ENCODE results near the gene FAM240A.

DNA sequence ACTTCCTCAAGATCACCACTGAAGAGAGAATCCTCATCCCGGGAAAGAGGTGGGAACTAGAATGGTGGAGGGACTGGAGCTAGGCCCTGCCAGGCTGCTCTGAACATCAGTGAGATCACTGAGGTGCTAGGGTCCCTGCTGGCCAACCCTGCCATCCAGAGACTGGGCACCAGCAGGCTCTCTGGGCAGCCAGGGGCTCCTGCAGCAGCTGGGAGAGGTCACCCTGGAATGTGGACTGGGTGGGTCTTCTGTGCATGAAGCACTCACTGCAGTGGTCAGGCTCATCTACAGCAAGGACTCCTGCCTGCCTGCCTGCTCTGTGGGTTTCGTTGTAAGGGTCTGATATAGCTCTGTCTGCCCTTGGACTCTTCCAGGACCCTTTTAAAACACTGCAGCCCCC lies 56.3 kb downstream of the FAM240A start:
- TF ChIP-seq, protein P1, sequence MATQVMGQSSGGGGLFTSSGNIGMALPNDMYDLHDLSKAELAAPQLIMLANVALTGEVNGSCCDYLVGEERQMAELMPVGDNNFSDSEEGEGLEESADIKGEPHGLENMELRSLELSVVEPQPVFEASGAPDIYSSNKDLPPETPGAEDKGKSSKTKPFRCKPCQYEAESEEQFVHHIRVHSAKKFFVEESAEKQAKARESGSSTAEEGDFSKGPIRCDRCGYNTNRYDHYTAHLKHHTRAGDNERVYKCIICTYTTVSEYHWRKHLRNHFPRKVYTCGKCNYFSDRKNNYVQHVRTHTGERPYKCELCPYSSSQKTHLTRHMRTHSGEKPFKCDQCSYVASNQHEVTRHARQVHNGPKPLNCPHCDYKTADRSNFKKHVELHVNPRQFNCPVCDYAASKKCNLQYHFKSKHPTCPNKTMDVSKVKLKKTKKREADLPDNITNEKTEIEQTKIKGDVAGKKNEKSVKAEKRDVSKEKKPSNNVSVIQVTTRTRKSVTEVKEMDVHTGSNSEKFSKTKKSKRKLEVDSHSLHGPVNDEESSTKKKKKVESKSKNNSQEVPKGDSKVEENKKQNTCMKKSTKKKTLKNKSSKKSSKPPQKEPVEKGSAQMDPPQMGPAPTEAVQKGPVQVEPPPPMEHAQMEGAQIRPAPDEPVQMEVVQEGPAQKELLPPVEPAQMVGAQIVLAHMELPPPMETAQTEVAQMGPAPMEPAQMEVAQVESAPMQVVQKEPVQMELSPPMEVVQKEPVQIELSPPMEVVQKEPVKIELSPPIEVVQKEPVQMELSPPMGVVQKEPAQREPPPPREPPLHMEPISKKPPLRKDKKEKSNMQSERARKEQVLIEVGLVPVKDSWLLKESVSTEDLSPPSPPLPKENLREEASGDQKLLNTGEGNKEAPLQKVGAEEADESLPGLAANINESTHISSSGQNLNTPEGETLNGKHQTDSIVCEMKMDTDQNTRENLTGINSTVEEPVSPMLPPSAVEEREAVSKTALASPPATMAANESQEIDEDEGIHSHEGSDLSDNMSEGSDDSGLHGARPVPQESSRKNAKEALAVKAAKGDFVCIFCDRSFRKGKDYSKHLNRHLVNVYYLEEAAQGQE (IDR thresholded peaks at IDR 0.05; ENCODE audit: insufficient read depth in 1 of 2, low read depth in 2 of 2, low read length in 2 of 2): no peak
- TF ChIP-seq POLR2AphosphoS5 (IDR thresholded peaks at IDR 0.05; ENCODE audit: low read depth, low read length) (no peak), SIN3A (IDR thresholded peaks at IDR 0.05; ENCODE audit: borderline replicate concordance, insufficient read depth, low read length) (no peak)
